ENCODE measurements around the gene HDDC3.
"Not testable (repeated sequence)": the region's sequence is repeated elsewhere in the genome, so short reads cannot be mapped to it uniquely, and the experiment has no call there.

- not testable (repeated sequence) for TF ChIP-seq POLR2A, POLR2AphosphoS5 (IDR thresholded peaks at IDR 0.05; ENCODE audit: low read depth, low read length)
Measured at GRCh38 chr15:90926766-90927165, 5.6 kb downstream of the HDDC3 start.

Data from GM12892 (cell line).